ENCODE measurements around the gene ZNF805.

The ZNF805 gene

DNA sequence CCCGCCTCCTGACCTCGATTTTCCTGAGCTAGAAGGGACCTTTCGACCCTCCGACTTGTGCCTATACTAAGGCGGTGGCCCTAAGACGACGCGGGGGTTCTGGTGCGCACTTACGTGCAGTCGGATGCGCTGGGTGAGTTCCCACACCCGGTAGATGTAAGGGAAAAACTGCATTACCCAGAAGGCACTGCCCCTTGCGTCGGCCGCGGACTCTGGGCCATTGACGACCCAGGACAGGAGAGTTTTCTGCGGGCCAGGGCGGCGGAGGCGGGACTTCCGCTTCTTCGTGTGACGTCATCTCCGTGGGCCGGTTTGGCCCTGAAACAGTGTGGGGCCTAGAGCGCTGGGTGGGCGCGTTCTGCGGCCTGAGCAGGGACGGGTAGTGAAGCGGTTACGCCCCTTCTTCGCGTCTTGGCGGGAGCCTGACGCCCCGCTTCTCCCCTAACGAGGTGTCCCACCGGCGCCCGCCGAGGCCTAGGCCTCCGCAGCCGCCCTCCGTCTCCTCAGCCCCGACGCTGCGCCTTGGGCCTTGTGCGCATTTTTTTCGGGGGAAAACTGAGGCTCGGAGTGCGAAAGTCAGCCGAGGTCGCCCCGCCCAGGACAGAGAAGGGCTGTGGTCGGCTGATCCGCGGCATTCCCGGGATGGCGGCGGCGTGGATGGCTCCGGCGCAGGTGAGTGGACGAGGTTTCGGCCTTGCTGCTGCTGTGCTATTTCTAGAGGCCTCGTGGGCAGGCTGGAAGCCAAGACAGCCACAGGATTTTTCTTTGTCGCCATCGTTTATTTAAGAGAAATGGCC is 39.9 kb downstream of the ZNF805 start, which contains the start of gene ZNF460:
TSS of gene ZNF460 (plus strand) at position 321 of the 797 bp plus-strand sequence. CDS start at position 643, 322 bp downstream.
- DNase-seq (ENCODE audit: extremely low read depth, low read depth): peak; percentile 94

DNA sequence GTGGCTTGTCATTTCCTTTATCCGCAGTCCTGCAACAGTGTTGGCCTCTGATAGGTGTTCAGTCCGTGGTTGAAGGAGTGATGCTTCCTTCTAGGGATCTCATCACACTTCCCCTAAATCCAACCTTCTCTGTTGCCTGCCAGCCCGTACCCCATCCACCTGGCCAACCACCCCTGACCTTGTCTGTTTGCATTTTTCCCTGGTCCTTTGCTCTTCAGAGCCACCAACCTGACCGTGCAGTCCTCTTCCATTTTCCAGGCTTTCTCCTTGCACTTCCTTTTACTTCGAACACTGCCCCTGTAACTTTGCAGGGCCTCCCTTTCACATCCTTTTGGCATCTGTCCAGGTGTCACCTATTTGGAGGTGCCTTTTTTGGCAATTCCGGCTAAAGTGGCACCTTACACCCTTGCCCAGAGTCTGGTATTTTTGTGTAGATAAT is 40.5 kb downstream of the ZNF805 start:
- TF ChIP-seq, protein P1, sequence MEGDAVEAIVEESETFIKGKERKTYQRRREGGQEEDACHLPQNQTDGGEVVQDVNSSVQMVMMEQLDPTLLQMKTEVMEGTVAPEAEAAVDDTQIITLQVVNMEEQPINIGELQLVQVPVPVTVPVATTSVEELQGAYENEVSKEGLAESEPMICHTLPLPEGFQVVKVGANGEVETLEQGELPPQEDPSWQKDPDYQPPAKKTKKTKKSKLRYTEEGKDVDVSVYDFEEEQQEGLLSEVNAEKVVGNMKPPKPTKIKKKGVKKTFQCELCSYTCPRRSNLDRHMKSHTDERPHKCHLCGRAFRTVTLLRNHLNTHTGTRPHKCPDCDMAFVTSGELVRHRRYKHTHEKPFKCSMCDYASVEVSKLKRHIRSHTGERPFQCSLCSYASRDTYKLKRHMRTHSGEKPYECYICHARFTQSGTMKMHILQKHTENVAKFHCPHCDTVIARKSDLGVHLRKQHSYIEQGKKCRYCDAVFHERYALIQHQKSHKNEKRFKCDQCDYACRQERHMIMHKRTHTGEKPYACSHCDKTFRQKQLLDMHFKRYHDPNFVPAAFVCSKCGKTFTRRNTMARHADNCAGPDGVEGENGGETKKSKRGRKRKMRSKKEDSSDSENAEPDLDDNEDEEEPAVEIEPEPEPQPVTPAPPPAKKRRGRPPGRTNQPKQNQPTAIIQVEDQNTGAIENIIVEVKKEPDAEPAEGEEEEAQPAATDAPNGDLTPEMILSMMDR (IDR thresholded peaks at IDR 0.05; ENCODE audit: low read depth, low read length): no peak
- DNase-seq (ENCODE audit: extremely low read depth, low read depth): no peak

More for the DNA sequence above, 39.9 kb downstream of the ZNF805 start, which contains the start of gene ZNF460:
- TF ChIP-seq, protein P1 (IDR thresholded peaks at IDR 0.05; ENCODE audit: low read depth, low read length): no peak

DNA sequence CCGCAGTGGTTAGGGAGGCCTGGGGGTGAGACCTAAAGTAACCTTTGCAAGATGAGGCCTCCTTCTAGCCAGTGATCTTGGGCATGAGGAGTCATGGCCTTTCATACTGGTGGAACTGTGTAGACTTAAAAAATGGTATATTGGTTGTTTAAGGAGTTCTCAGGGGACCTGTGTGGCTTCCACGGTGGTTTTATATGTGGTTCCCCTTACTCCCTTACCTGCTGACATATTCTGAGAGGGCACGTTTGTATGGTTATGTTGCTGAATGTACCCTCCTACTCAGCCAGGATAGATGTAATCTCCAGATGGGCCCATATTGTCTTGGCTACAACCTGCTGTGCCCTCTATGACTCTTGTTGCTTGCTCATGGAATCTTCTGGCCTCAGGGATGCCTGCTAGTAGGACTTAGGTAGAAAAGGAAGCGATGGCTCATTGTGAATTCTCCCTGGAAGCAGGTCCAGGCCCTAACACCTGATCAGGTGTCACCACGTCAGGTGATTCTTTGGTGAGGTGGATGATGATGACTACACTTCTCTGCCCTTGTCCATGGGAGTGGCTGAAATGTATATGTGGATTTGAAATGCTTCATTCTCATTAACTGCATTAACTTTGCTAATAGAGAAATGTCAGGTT is 41.7 kb downstream of the ZNF805 start:
- no peak for DNase-seq (ENCODE audit: extremely low read depth, low read depth)
- TF ChIP-seq, protein P1 (IDR thresholded peaks at IDR 0.05; ENCODE audit: low read depth, low read length): no peak

DNA sequence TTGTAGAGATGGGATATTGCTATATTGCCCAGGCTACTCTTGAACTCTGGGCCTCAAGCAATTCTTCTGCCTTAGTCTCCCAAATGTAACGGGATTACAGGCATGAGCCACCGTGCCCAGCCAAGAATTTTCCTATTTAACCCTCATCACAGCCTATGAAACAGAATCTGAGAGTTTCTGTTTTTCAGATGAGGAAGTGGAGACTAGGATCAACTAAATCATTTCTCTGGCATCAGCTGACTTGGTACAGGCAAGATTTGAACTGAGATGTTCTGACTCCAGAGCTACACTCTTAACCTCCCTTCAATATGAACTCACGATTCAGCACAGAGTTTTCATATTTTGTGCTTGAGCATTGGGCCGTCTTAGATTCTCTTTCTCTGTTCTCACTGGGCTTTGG is 47.9 kb downstream of the ZNF805 start:
- DNase-seq (ENCODE audit: extremely low read depth, low read depth): no peak
- TF ChIP-seq, protein P1 (IDR thresholded peaks at IDR 0.05; ENCODE audit: low read depth, low read length): no peak

DNA sequence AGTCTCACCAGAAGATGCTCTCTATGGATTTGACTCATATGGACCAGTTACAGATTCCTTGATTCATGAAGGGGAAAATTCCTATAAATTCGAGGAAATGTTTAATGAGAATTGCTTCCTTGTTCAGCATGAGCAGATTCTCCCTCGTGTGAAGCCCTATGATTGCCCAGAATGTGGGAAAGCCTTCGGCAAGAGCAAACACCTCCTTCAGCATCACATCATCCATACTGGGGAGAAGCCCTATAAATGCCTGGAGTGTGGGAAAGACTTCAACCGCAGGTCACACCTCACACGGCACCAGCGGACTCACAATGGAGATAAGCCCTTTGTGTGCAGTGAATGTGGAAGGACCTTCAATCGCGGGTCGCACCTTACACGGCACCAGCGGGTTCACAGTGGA is 50.5 kb downstream of the ZNF805 start:
- TF ChIP-seq, protein P1 (IDR thresholded peaks at IDR 0.05; ENCODE audit: low read depth, low read length): no peak
- no peak for DNase-seq (ENCODE audit: extremely low read depth, low read depth)

DNA sequence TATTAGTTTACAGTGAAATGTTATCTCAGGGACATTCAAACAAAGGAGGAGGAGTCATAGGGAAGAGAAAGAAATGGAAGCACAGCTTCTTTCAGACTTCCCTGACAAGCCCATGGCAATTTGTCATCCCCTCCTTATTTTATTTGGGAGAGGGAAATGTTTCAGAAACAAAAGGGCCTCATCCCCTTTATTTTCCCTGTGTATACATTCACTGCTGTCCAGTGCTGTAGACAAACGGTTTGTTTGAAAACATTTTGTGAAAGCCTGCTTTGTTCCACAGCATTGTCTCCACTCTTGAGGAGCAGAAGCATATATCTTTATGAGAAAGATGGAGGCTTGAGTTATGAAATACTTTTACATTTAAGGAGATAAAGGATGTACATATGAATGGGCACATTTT is 52.1 kb downstream of the ZNF805 start:
- no peak for DNase-seq (ENCODE audit: extremely low read depth, low read depth)
- TF ChIP-seq, protein P1 (IDR thresholded peaks at IDR 0.05; ENCODE audit: low read depth, low read length): no peak

DNA sequence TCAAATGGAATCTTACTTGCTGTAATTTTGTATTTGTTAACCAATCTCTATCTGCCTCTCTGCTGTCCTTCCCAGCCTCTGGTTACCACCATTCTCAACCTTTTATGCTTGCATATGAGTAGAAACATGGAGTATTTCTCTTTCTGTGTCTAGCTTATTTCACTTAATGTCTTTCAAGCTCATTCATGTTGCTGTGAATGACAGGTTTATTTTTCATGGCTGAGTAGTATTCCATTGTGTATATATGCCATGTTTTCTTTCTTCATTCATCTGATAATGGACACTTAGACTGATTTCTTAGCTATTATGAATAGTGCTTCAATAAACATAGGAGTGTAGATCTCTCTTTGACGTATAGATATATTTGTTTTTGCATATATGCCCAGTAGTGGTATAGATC is 53.3 kb downstream of the ZNF805 start:
- DNase-seq (ENCODE audit: extremely low read depth, low read depth): no peak
- TF ChIP-seq, protein P1 (IDR thresholded peaks at IDR 0.05; ENCODE audit: low read depth, low read length): no peak

Measured in AG09319 (cell line).